ENCODE results near the gene ZFP92.
"Not testable (repeated sequence)": the region's sequence is repeated elsewhere in the genome, so short reads cannot be mapped to it uniquely, and the experiment has no call there.

ZFP92 gene

GRCh38 chrX:153387987-153388721, 23.1 kb upstream of the ZFP92 start:
- H3K36me3 Mint-ChIP-seq (ENCODE audit: low read depth), result no peaks in the 10 kb centered on the region
- H3K27ac Mint-ChIP-seq, result no peak overlapping the region
- no peaks in the 10 kb centered on the region for H3K9me3 Mint-ChIP-seq
- no peaks in the 10 kb centered on the region for H3K27me3 Mint-ChIP-seq (ENCODE audit: low read depth)
- H3K4me3 Mint-ChIP-seq, result no peak overlapping the region
- TF ChIP-seq, protein P1, sequence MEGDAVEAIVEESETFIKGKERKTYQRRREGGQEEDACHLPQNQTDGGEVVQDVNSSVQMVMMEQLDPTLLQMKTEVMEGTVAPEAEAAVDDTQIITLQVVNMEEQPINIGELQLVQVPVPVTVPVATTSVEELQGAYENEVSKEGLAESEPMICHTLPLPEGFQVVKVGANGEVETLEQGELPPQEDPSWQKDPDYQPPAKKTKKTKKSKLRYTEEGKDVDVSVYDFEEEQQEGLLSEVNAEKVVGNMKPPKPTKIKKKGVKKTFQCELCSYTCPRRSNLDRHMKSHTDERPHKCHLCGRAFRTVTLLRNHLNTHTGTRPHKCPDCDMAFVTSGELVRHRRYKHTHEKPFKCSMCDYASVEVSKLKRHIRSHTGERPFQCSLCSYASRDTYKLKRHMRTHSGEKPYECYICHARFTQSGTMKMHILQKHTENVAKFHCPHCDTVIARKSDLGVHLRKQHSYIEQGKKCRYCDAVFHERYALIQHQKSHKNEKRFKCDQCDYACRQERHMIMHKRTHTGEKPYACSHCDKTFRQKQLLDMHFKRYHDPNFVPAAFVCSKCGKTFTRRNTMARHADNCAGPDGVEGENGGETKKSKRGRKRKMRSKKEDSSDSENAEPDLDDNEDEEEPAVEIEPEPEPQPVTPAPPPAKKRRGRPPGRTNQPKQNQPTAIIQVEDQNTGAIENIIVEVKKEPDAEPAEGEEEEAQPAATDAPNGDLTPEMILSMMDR (IDR thresholded peaks at IDR 0.05; ENCODE audit: unreplicated experiment in 3 of 3), result no peak
- no peaks in the 10 kb centered on the region for H3K4me1 Mint-ChIP-seq

- no peak overlapping the region for H3K4me3 Mint-ChIP-seq
- no peak overlapping the region for H3K27ac Mint-ChIP-seq
- TF ChIP-seq, protein P1 (IDR thresholded peaks at IDR 0.05; ENCODE audit: unreplicated experiment in 3 of 3), result no peak
- no peaks in the 10 kb centered on the region for H3K4me1 Mint-ChIP-seq
- peaks cover 4% of the 10 kb centered on the region for H3K27me3 Mint-ChIP-seq (ENCODE audit: low read depth)
- H3K36me3 Mint-ChIP-seq (ENCODE audit: low read depth), result no peaks in the 10 kb centered on the region
- H3K9me3 Mint-ChIP-seq, result no peaks in the 10 kb centered on the region
Measured at GRCh38 chrX:153388722-153389459, 22.4 kb upstream of the ZFP92 start.

DNA sequence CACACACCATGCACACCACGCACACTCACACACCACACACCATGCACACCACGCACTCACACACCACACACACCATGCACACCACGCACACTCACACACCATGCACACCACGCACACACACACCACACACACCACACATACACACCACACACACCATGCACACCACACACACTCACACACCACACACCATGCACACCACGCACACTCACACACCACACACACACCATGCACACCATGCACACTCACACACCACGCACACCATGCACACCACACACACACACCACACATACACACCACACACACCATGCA, 21.9 kb upstream of the ZFP92 start:
- not testable (repeated sequence) for H3K4me1 Mint-ChIP-seq; H3K27me3 Mint-ChIP-seq (ENCODE audit: low read depth); H3K36me3 Mint-ChIP-seq (ENCODE audit: low read depth); H3K4me3 Mint-ChIP-seq; H3K9me3 Mint-ChIP-seq; H3K27ac Mint-ChIP-seq

GRCh38 chrX:153392642-153393321, 18.5 kb upstream of the ZFP92 start:
- Mint-ChIP-seq H3K4me1 (peaks cover 4% of the 10 kb centered on the region), H3K4me3 (no peak overlapping the region), H3K27ac (no peak overlapping the region), H3K9me3 (peaks cover 7% of the 10 kb centered on the region), H3K36me3 (ENCODE audit: low read depth) (no peaks in the 10 kb centered on the region), H3K27me3 (ENCODE audit: low read depth) (peaks cover 9% of the 10 kb centered on the region)
- TF ChIP-seq, protein P1 (IDR thresholded peaks at IDR 0.05; ENCODE audit: unreplicated experiment in 3 of 3), result no peak

GRCh38 chrX:153394612-153395011, 16.7 kb upstream of the ZFP92 start:
- Mint-ChIP-seq H3K4me3 (no peak overlapping the region), H3K36me3 (ENCODE audit: low read depth) (no peaks in the 10 kb centered on the region), H3K9me3 (peaks cover 14% of the 10 kb centered on the region), H3K27ac (no peak overlapping the region), H3K4me1 (peaks cover 4% of the 10 kb centered on the region), H3K27me3 (ENCODE audit: low read depth) (peaks cover 9% of the 10 kb centered on the region)
- TF ChIP-seq, protein P1 (IDR thresholded peaks at IDR 0.05; ENCODE audit: unreplicated experiment in 3 of 3), result no peak

DNA sequence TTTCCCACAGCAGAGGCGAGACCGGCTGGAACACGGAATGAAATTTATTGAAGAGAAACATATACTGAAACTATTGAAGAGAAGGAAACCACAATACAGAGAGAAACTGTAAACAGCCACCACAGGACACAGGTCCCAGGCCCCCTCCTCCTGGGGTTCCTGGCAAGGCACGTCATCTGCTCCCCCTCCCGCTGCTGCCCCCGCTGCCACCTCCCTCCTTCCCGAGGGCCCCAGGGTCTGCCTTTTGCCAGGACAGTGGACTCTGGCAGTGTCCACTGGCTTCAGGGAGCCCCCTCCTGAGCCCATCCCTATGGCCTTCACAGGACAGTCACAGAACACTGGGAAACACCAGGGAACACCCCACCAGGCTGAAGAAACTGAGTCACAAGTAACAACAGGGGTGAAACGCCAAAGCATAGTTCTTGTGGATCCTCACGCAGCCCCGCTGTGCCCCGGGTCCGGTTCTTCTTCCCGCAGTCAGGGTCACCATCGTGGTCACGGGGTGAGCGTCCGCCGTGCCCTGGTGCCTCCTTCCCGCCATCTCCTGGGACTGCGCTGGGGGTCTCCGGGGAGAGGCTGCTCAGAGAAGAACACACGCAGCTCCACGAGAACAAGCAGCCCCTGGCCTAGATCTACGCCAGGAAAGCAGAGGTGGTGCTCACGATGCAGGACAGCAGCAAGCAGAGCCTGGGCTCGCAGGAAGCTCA, 15.5 kb upstream of the ZFP92 start:
- no peak overlapping the region for H3K4me3 Mint-ChIP-seq
- no peak overlapping the region for H3K27ac Mint-ChIP-seq
- TF ChIP-seq, protein P1 (IDR thresholded peaks at IDR 0.05; ENCODE audit: unreplicated experiment in 3 of 3), result no peak
- peaks cover 16% of the 10 kb centered on the region for H3K9me3 Mint-ChIP-seq
- H3K36me3 Mint-ChIP-seq (ENCODE audit: low read depth), result no peaks in the 10 kb centered on the region
- peaks cover 9% of the 10 kb centered on the region for H3K27me3 Mint-ChIP-seq (ENCODE audit: low read depth)
- H3K4me1 Mint-ChIP-seq, result peaks cover 4% of the 10 kb centered on the region

All from nephron (organoid).